ENCODE measurements around the gene KRT10. TPM values are rescaled to one million over a fixed set of nuclear protein-coding genes. Genes with fewer than 3 reads are reported as not detected.

KRT10 gene
- total RNA-seq, 1 donor, result 2.2 TPM

DNA sequence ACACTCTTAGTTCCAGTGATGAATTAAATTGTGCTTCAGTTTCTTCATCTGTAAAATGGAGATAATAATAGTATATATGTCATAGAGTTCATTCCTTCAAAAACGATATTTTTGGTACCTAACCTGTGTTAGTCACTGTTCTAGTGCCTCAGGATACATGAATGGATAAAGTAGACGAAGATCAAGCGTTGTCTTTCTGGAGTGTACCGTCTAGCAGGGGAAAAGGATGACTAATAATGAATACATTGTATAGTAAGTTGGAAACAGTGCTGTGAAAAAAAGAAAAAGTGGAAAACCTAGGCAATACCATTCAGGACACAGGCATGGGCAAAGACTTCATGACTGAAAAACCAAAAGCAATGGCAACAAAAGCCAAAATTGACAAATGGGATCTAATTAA lies 8.6 kb downstream of the KRT10 start:
- Histone ChIP-seq H3K27me3 (ENCODE audit: insufficient read depth, low read length) (no peaks in the 10 kb centered on the region), H3K36me3 (ENCODE audit: insufficient read depth, low read length) (peaks cover 11% of the 10 kb centered on the region), H4K20me1 (ENCODE audit: insufficient read depth, low read length) (no peaks in the 10 kb centered on the region), H3K4me2 (ENCODE audit: insufficient read depth, low read length) (no peak overlapping the region), H3K27ac (ENCODE audit: low read depth, low read length) (no peak overlapping the region), H2AFZ (ENCODE audit: low read length) (no peak overlapping the region), H3K9me3 (ENCODE audit: low read depth, low read length) (no peaks in the 10 kb centered on the region), H3K79me2 (ENCODE audit: insufficient read depth, low read length) (peaks cover 8% of the 10 kb centered on the region), H3K4me3 (ENCODE audit: insufficient read depth, low read length) (no peak overlapping the region), H3K4me1 (ENCODE audit: insufficient read depth, low read length) (peaks cover 18% of the 10 kb centered on the region)
- TF ChIP-seq, protein P1, sequence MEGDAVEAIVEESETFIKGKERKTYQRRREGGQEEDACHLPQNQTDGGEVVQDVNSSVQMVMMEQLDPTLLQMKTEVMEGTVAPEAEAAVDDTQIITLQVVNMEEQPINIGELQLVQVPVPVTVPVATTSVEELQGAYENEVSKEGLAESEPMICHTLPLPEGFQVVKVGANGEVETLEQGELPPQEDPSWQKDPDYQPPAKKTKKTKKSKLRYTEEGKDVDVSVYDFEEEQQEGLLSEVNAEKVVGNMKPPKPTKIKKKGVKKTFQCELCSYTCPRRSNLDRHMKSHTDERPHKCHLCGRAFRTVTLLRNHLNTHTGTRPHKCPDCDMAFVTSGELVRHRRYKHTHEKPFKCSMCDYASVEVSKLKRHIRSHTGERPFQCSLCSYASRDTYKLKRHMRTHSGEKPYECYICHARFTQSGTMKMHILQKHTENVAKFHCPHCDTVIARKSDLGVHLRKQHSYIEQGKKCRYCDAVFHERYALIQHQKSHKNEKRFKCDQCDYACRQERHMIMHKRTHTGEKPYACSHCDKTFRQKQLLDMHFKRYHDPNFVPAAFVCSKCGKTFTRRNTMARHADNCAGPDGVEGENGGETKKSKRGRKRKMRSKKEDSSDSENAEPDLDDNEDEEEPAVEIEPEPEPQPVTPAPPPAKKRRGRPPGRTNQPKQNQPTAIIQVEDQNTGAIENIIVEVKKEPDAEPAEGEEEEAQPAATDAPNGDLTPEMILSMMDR (IDR thresholded peaks at IDR 0.05; ENCODE audit: extremely low read depth, low read depth, low read length), result no peak
- DNase-seq (ENCODE audit: insufficient read length, low spot score, missing footprints), result no peak

DNA sequence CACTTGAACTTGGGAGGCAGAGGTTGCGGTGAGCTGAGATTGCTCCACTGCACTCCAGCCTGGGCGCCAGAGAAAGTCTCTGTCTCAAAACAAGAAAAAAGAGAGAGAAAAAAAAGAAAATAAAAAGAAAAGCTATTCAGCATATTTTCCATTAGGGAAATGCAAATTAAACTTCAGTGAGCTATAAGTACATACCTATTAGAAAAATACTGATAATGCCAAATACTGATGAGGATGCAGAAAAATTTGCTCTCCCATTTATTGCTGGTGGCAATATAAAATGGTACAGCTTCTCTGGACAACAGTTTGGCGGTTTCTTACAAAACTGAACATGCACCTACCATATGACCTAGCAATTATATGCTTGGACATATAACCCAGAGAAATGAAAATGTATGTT lies 9.8 kb downstream of the KRT10 start:
- TF ChIP-seq, protein P1 (IDR thresholded peaks at IDR 0.05; ENCODE audit: extremely low read depth, low read depth, low read length), result no peak
- H4K20me1 ChIP-seq (ENCODE audit: insufficient read depth, low read length), result no peaks in the 10 kb centered on the region

GRCh38 chr17:40810494-40810893 lies 11.9 kb downstream of the KRT10 start:
- no peaks in the 10 kb centered on the region for H3K9me3 ChIP-seq (ENCODE audit: low read depth, low read length)
- H2AFZ ChIP-seq (ENCODE audit: low read length), result peak overlapping the region; percentile 19
- H4K20me1 ChIP-seq (ENCODE audit: insufficient read depth, low read length), result no peaks in the 10 kb centered on the region
- no peaks in the 10 kb centered on the region for H3K79me2 ChIP-seq (ENCODE audit: insufficient read depth, low read length)
- H3K4me2 ChIP-seq (ENCODE audit: insufficient read depth, low read length), result peak overlapping the region; percentile 25
- TF ChIP-seq, protein P1 (IDR thresholded peaks at IDR 0.05; ENCODE audit: extremely low read depth, low read depth, low read length), result no peak
- H3K27me3 ChIP-seq (ENCODE audit: insufficient read depth, low read length), result no peaks in the 10 kb centered on the region
- no peaks in the 10 kb centered on the region for H3K36me3 ChIP-seq (ENCODE audit: insufficient read depth, low read length)
- peak overlapping the region; percentile 4 for H3K4me3 ChIP-seq (ENCODE audit: insufficient read depth, low read length)
- no peak overlapping the region for H3K27ac ChIP-seq (ENCODE audit: low read depth, low read length)
- peak; percentile 78 for DNase-seq (ENCODE audit: insufficient read length, low spot score, missing footprints)
- H3K4me1 ChIP-seq (ENCODE audit: insufficient read depth, low read length), result peaks cover 18% of the 10 kb centered on the region

More for the DNA sequence above, 9.8 kb downstream of the KRT10 start:
- Histone ChIP-seq H3K27me3 (ENCODE audit: insufficient read depth, low read length) (no peaks in the 10 kb centered on the region), H3K27ac (ENCODE audit: low read depth, low read length) (no peak overlapping the region), H3K4me3 (ENCODE audit: insufficient read depth, low read length) (no peak overlapping the region), H3K9me3 (ENCODE audit: low read depth, low read length) (no peaks in the 10 kb centered on the region), H3K79me2 (ENCODE audit: insufficient read depth, low read length) (peaks cover 2% of the 10 kb centered on the region), H3K36me3 (ENCODE audit: insufficient read depth, low read length) (peaks cover 8% of the 10 kb centered on the region), H3K4me2 (ENCODE audit: insufficient read depth, low read length) (no peak overlapping the region), H3K4me1 (ENCODE audit: insufficient read depth, low read length) (peaks cover 18% of the 10 kb centered on the region), H2AFZ (ENCODE audit: low read length) (no peak overlapping the region)
- DNase-seq (ENCODE audit: insufficient read length, low spot score, missing footprints), result no peak

DNA sequence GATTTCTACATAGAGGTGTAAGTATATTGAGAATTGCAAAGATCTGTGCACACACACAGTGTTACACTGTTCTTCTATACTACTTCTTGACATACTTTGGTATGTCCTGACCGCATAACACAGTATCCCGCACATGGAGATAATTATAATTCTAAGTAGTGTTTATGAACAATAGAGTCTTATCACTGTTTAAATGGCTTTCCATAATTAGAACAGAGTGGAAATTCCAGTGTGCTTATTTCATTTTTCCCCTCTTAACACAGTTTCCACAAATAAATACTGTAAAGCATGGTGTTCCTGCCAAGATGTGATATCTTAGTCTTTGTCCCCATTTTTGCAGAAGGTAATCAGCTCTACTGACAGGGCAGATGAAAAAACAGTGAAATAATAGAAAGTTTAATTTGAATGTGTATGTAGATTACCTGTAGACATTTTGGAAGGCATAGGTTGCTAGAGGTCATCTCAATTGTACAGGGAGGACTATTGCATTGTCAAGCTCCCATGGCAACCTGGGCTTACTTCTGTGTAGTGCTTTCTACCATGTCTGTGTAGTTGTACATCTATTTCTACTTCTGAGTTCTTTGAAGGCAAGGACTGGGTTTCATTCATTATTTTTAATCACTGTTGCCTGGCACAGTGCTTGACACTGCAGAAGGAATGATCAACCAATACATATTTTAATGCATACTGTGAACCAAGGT lies 12.5 kb downstream of the KRT10 start:
- DNase-seq (ENCODE audit: insufficient read length, low spot score, missing footprints), result no peak
- Histone ChIP-seq H2AFZ (ENCODE audit: low read length) (no peak overlapping the region), H3K4me2 (ENCODE audit: insufficient read depth, low read length) (peak overlapping the region; percentile 25), H3K4me1 (ENCODE audit: insufficient read depth, low read length) (peaks cover 18% of the 10 kb centered on the region), H3K36me3 (ENCODE audit: insufficient read depth, low read length) (no peaks in the 10 kb centered on the region), H3K27me3 (ENCODE audit: insufficient read depth, low read length) (no peaks in the 10 kb centered on the region), H3K79me2 (ENCODE audit: insufficient read depth, low read length) (no peaks in the 10 kb centered on the region), H3K9me3 (ENCODE audit: low read depth, low read length) (no peaks in the 10 kb centered on the region), H3K4me3 (ENCODE audit: insufficient read depth, low read length) (no peak overlapping the region), H4K20me1 (ENCODE audit: insufficient read depth, low read length) (no peaks in the 10 kb centered on the region), H3K27ac (ENCODE audit: low read depth, low read length) (peak overlapping the region; percentile 12)
- TF ChIP-seq, protein P1 (IDR thresholded peaks at IDR 0.05; ENCODE audit: extremely low read depth, low read depth, low read length), result no peak

All from osteoblast (primary cell).